Measurements from ENCODE around the gene AAMP. TPM values are rescaled to one million over a fixed set of nuclear protein-coding genes. Genes with fewer than 3 reads are reported as not detected.

Gene AAMP
- total and polyA plus RNA-seq, 9 donors, result 71.1 to 144 (median 106) TPM

- peaks cover 18% of the 10 kb centered on the region for H3K4me1 ChIP-seq (ENCODE audit: insufficient read depth)
Observed at GRCh38 chr2:218263817-218264641, 5.9 kb downstream of the AAMP start.

GRCh38 chr2:218262631-218263586 is 7.0 kb downstream of the AAMP start:
- Histone ChIP-seq H3K27me3 (no peaks in the 10 kb centered on the region), H3K4me1 (ENCODE audit: insufficient read depth) (peaks cover 22% of the 10 kb centered on the region), H3K9me3 (no peaks in the 10 kb centered on the region), H3K36me3 (no peaks in the 10 kb centered on the region), H3K4me3 (no peak overlapping the region), H3K27ac (peak overlapping the region in 1 of 2 donors; percentile 31)
- WGBS, 3 donors, result 77 to 89% (median 80%) methylated on average over 32 to 39 of the region's 39 CpGs
- peak in 3 of 5 donors; percentile 42 to 62 (median 43) for DNase-seq
- intact Hi-C loops (cut with DNase I), result loop anchor here in 1 of 4 donors (5.0 kb wide), 1 partner anchor 46 kb away; the partner anchor contains the start of gene ARPC2
- no peak for TF ChIP-seq EP300 (IDR thresholded peaks at IDR 0.05)
- TF ChIP-seq POLR2A (IDR thresholded peaks at IDR 0.05), result no peak
- no peak for TF ChIP-seq CTCF (IDR thresholded peaks at IDR 0.05)

More at GRCh38 chr2:218263817-218264641, 5.9 kb downstream of the AAMP start:
- H3K4me3 ChIP-seq, result no peak overlapping the region
- WGBS, 3 donors, result 51 to 67% (median 63%) methylated on average over 17 of the region's 17 CpGs
- no peaks in the 10 kb centered on the region for H3K27me3 ChIP-seq
- no peaks in the 10 kb centered on the region for H3K36me3 ChIP-seq
- peak in 2 of 5 donors; percentile 11 to 34 for DNase-seq
- TF ChIP-seq EP300 (IDR thresholded peaks at IDR 0.05) (no peak), CTCF (IDR thresholded peaks at IDR 0.05) (no peak), POLR2A (IDR thresholded peaks at IDR 0.05) (no peak)
- H3K27ac ChIP-seq, result no peak overlapping the region
- intact Hi-C loops (cut with DNase I), result loop anchor here in 1 of 4 donors (5.0 kb wide), 1 partner anchor 47 kb away; the partner anchor contains the start of gene ARPC2
- no peaks in the 10 kb centered on the region for H3K9me3 ChIP-seq

GRCh38 chr2:218262237-218262600 is 7.7 kb downstream of the AAMP start:
- DNase-seq, result no peak
- TF ChIP-seq EP300 (IDR thresholded peaks at IDR 0.05), result no peak
- no peak for TF ChIP-seq CTCF (IDR thresholded peaks at IDR 0.05)
- no peak for TF ChIP-seq POLR2A (IDR thresholded peaks at IDR 0.05)
- Histone ChIP-seq H3K27me3 (no peaks in the 10 kb centered on the region), H3K4me1 (ENCODE audit: insufficient read depth) (peaks cover 22% of the 10 kb centered on the region), H3K27ac (peak overlapping the region in 1 of 2 donors; percentile 31), H3K4me3 (no peak overlapping the region), H3K9me3 (no peaks in the 10 kb centered on the region), H3K36me3 (no peaks in the 10 kb centered on the region)
- 47 to 65% (median 50%) methylated on average over 6 of the region's 6 CpGs for WGBS, 3 donors
- intact Hi-C loops (cut with DNase I), result loop anchor here in 1 of 4 donors (5.0 kb wide), 1 partner anchor 45 kb away; the partner anchor contains the start of gene ARPC2
